GM12874 (cell line): ENCODE measurements around the gene CELSR1.

Experiments used
- CTCF ChIP-seq: IDR thresholded peaks from 2 replicates; pipeline ENCODE4 v1.5.1; 2011; ENCODE audit warnings: low read depth, mild to moderate bottlenecking, control low read depth, low read length, moderate library complexity; ENCODE audit not compliant: insufficient read depth

CELSR1 gene

GRCh38 chr22:46329616-46330015 is 207.8 kb downstream of the CELSR1 start:
- TF ChIP-seq CTCF: no peak

GRCh38 chr22:46328797-46329196 is 208.6 kb downstream of the CELSR1 start:
- TF ChIP-seq CTCF: no peak

- TF ChIP-seq CTCF: no peak
Measured at GRCh38 chr22:46327691-46328465, 209.5 kb downstream of the CELSR1 start.

GRCh38 chr22:46326066-46326680 is 211.2 kb downstream of the CELSR1 start:
- TF ChIP-seq CTCF: no peak

GRCh38 chr22:46323162-46323561 is 214.3 kb downstream of the CELSR1 start:
- TF ChIP-seq CTCF: no peak

- TF ChIP-seq CTCF: no peak
Measured at GRCh38 chr22:46322711-46323110, 214.7 kb downstream of the CELSR1 start.

GRCh38 chr22:46320716-46321386 is 216.6 kb downstream of the CELSR1 start:
- no peak for TF ChIP-seq CTCF
